Measurements from ENCODE around the gene HCN2. TPM values are rescaled to one million over a fixed set of nuclear protein-coding genes. Genes with fewer than 3 reads are reported as not detected.

The HCN2 gene
- total and polyA plus RNA-seq, 9 of the 15 experiments (the other 6 are each of a cell fraction or from before 2014, with no cell fraction given), result 0.29 to 4.2 (median 0.82) TPM; not detected in 2

DNA sequence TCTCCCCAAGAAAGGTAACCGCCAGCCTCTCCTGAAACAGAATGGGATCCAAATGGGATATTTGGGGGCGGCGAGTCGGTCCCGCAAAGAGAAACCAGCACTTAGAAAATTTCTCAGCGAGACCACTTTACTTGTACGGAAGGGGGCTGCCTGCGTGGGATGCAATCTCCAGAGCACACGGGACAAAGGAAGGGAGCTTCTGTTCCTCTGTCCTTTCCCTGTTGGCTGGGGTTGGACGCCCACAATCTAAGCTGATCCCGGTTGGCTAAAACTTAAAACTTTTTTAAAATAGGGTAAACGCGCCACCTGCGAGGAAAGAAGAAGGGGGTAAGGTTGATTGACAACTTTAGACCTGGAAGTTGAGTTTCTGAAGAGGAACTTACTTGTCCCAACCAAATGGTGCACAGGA, 18.1 kb upstream of the HCN2 start:
- no peaks in the 10 kb centered on the region for H3K27me3 ChIP-seq (ENCODE audit: control insufficient read depth in 2 of 2, insufficient read depth in 2 of 2, low read length in 2 of 2)
- peaks cover 11% of the 10 kb centered on the region for H3K9me1 ChIP-seq (ENCODE audit: control insufficient read depth, insufficient read depth, low read length)
- H4K20me1 ChIP-seq (replicated peaks; ENCODE audit: control insufficient read depth, insufficient read depth, low read length), result peaks cover 32% of the 10 kb centered on the region
- peak overlapping the region; percentile 81 to 99 for H3K9ac ChIP-seq (ENCODE audit: insufficient read depth in 1 of 2, low read depth in 2 of 2, low read length in 2 of 2)
- H2AFZ ChIP-seq (ENCODE audit: low read depth, low read length), result peak overlapping the region; percentile 86
- peaks cover 14% of the 10 kb centered on the region; the same call in 1 of the 3 replicates for H3K36me3 ChIP-seq (ENCODE audit: control insufficient read depth, insufficient read depth, low read length)
- H3K4me1 ChIP-seq (replicated peaks in 1 of 2; ENCODE audit: control insufficient read depth in 2 of 2, insufficient read depth in 2 of 2, low read length in 2 of 2), result peaks cover 25 to 64% of the 10 kb centered on the region in 2 experiments
- peaks cover 8% of the 10 kb centered on the region for H3K9me3 ChIP-seq (replicated peaks; ENCODE audit: control insufficient read depth, insufficient read depth, low read depth, low read length)
- ChIA-PET POLR2A (interaction anchor here (0.7 to 2.2 kb wide), 4 partner anchors 13 to 132 kb away, joined by 3 to 13 read pairs (median 11); partner anchors contain the start of gene CDC34), CTCF (ENCODE audit: low intra/inter-chr PET ratio) (no interaction called here)
- intact Hi-C loops (cut with micrococcal nuclease), result loop anchor here (1.0 kb wide), 1 partner anchor 15 kb away; no protein-coding TSS in a partner anchor
- H3K4me3 ChIP-seq, result peak overlapping the region; percentile 43
- in situ Hi-C loops (cut with MboI), result no loop called here
- FAIRE-seq, result no peak
- H3K27ac ChIP-seq (ENCODE audit: extremely low read depth, low read depth, low read length), result peak overlapping the region; percentile 92
- TSS peak; percentile 90 for BruUV-seq (replicated peaks)
- ATAC-seq, result peak; percentile 16
- H3K79me2 ChIP-seq (ENCODE audit: control insufficient read depth, insufficient read depth, low read length), result peaks cover 45% of the 10 kb centered on the region
- DNase-seq (ENCODE audit: extremely low read depth in 1 of 4, low spot score in 3 of 4), result peak; percentile 42 to 72 (median 52)
- 1% methylated on average over 14 of the region's 14 CpGs for WGBS (ENCODE audit: insufficient coverage, low coverage, missing lambda C conversion rate)
- H3K4me2 ChIP-seq (ENCODE audit: insufficient read depth, low read length), result peak overlapping the region; percentile 90
- TF ChIP-seq ZNF175 (CRISPR knock-in tag; IDR thresholded peaks at IDR 0.05; ENCODE audit: low read depth) (0 out of 2 replicates have a peak, but pooled peaks have one; percentile 16), POLR2A (conservative IDR thresholded peaks at IDR 0.05) (peak; percentile 37; the same call in 1 of the 2 replicates), PHB (CRISPR knock-in tag; IDR thresholded peaks at IDR 0.05) (no peak), MYBL2 (IDR thresholded peaks at IDR 0.05; ENCODE audit: low read depth) (no peak), MYBL2 (CRISPR knock-in tag; IDR thresholded peaks at IDR 0.05; ENCODE audit: borderline replicate concordance) (no peak), PHF8 (IDR thresholded peaks at IDR 0.05; ENCODE audit: borderline replicate concordance, low read length) (peak; percentile 25; the same call in 1 of the 2 replicates), PML (IDR thresholded peaks at IDR 0.05; ENCODE audit: low read length) (no peak), CEBPB (tag; IDR thresholded peaks at IDR 0.05) (no peak), ZNF311 (CRISPR knock-in tag; IDR thresholded peaks at IDR 0.05) (no peak), SOX6 (IDR thresholded peaks at IDR 0.05) (no peak), HDAC2 (IDR thresholded peaks at IDR 0.05) (0 out of 2 replicates have a peak, but pooled peaks have one; percentile 1), NR1H2 (CRISPR knock-in tag; IDR thresholded peaks at IDR 0.05) (no peak), ELF2 (CRISPR knock-in tag; IDR thresholded peaks at IDR 0.05) (no peak), TBL1XR1 (IDR thresholded peaks at IDR 0.05; ENCODE audit: low read length in 2 of 2) (no peak), EGR1 (conservative IDR thresholded peaks at IDR 0.05) (peak; percentile 43), ADNP (tag; IDR thresholded peaks at IDR 0.05) (no peak), E2F1 (CRISPR knock-in tag; IDR thresholded peaks at IDR 0.05) (0 out of 2 replicates have a peak, but pooled peaks have one; percentile 34)
- TF ChIP-seq, protein P1, sequence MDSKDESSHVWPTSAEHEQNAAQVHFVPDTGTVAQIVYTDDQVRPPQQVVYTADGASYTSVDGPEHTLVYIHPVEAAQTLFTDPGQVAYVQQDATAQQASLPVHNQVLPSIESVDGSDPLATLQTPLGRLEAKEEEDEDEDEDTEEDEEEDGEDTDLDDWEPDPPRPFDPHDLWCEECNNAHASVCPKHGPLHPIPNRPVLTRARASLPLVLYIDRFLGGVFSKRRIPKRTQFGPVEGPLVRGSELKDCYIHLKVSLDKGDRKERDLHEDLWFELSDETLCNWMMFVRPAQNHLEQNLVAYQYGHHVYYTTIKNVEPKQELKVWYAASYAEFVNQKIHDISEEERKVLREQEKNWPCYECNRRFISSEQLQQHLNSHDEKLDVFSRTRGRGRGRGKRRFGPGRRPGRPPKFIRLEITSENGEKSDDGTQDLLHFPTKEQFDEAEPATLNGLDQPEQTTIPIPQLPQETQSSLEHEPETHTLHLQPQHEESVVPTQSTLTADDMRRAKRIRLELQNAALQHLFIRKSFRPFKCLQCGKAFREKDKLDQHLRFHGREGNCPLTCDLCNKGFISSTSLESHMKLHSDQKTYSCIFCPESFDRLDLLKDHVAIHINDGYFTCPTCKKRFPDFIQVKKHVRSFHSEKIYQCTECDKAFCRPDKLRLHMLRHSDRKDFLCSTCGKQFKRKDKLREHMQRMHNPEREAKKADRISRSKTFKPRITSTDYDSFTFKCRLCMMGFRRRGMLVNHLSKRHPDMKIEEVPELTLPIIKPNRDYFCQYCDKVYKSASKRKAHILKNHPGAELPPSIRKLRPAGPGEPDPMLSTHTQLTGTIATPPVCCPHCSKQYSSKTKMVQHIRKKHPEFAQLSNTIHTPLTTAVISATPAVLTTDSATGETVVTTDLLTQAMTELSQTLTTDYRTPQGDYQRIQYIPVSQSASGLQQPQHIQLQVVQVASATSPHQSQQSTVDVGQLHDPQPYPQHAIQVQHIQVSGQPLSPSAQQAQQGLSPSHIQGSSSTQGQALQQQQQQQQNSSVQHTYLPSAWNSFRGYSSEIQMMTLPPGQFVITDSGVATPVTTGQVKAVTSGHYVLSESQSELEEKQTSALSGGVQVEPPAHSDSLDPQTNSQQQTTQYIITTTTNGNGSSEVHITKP (IDR thresholded peaks at IDR 0.05; ENCODE audit: partially characterized antibody), result peak; percentile 8
